ENCODE results near the gene BCHE.

Gene BCHE

DNA sequence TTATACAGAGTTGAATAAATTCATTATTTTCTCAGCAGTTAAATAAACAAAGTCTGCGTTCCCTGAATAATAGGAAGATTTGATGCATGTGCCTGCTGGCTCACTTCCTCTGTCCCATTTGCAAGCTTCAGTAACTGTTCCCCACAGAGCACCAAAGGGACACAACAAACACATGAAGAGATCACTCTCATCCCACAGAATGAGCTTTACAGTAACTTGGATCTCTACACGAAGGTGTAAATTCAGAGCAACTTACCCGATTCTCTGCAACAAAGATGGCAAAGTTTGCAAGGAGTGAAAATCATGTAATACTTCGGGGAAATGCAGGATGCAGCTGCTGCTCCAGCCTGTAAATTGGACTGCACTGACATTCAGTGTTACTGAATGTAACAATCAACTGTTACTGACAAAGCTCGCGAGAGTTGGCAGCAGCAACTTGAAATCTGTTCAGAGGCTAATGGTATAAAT, at the start of gene BCHE:
Gene BCHE, minus strand, starts transcription at position 366 of the 468 bp plus-strand sequence. CDS start 6,390 bp downstream, outside the sequence.
- DNase-seq = no peak

DNA sequence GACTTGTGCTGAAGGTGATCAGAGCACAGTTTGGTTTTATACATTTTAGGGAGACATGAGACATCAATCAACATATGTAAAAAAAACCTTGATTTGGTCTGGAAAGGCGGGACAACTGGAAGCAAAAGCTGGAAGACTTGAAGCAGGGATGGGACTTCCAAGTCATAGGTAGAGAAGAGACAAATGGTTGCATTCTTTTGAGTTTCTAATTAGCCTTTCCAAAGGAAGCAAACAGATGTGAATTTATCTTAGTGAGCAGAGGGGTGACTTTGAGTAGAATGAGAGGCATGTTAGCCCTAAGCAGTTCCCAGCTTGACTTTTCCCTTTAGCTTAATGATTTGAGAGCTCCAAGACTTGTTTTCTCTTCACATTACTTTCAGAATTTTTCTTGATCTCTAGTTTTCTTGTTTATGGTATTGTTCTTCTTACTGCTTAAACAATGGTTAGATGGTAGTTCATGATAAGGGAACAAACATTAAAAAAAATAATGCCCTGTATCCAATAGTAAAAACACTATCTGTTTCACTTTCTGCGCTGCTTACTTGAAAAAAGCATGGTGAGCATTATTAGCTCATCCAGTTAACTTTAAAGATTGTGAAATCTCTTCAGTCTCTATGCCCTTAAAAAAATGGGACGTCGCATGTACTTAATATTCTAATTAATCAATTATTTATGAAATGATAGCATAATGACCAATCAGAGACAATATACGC, 48.5 kb upstream of the BCHE start:
- no peak for DNase-seq

- no peak for DNase-seq
Measured at GRCh38 chr3:165884518-165884917, 47.3 kb upstream of the BCHE start.

DNA sequence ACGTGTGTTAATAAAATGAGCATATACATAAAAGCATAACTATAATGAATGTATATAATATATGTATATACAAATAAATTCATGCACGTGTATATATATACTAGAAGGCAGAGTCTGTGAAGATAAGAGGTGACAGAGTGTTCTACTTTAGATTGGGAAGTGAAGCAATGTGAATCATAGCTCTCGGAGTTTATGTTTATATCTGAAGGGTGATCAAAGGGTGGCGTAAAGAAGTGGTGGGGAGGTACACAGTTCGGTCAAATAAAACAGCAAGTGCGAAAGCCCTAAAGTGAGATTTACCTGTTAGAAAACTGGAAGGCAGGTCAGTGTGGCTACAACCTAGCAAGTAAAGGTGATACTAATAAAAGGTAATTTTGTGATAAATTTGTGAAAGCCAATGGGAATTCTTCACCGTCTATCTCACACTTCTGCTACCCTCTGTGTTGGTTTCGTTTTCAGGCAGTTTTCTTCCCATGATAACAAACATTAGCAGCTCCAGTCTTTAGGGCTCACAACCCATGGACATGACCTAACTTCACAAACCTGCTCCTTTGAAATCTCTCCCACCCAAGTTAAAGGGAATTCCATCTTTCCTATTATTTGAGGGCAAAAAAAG, 46.7 kb upstream of the BCHE start:
- no peak for DNase-seq

GRCh38 chr3:165883117-165883516, 45.9 kb upstream of the BCHE start:
- no peak for DNase-seq

DNA sequence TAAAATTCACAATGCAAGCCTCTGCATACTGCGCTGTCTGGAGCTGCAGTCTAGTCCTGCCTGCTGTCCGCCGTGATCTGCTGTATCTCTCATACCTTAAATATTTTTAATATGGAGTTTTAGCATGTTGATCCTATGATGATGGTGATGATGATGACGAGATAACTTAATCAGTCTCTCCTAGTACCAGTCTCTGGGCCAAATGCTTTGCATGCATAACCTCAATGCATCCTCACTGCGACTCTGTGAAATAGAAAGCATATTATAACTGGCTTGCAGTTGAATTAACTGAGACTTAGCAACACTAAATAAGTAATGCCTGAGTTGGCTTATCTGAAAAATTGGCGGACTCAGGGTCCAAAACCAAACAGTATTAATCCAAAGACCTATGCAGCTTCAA, 38.4 kb upstream of the BCHE start:
- no peak for DNase-seq

- DNase-seq = no peak
Measured at GRCh38 chr3:165874663-165875489, 37.7 kb upstream of the BCHE start.

DNA sequence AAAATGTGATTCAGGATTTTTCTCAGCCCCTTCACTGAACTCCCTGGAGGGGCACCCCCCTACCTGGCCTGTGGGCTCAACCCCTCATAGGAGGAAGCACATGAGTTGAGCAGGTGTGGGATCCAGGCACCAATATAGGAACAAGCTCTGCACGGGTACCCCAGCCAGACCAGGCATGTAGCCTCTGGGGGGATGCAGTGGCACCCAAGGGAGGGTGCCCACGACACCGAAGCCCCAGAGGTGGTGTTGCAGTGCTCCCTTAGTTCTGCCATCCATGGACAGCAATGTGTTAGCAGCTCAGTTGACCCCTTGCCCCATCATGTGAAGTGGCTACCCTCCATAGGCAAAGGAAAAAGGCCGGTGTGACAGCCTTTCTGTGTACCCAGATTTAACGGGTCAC, 30.9 kb upstream of the BCHE start:
- DNase-seq = no peak

GRCh38 chr3:165859061-165859460, 21.8 kb upstream of the BCHE start:
- DNase-seq = no peak

DNA sequence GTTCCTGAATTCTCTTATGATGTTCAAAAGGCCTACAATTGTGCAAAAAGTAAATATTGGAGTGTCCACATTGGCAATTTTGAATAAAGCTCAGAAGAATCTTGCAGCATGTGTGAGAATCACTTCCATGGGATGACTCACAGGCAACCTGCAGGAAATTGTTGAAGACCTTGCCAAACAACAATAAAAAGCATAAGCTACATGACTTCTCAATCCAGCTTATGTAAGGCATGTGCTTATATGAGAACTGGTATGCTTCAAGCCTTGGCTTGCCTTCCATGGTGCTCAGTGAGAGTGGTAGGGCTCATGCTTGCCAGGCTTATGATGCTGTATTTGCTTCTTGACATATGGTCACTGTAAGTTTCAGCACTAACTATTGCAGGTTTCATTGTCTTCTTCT, 18.4 kb upstream of the BCHE start:
- no peak for DNase-seq

GRCh38 chr3:165854696-165855095, 17.5 kb upstream of the BCHE start:
- peak; percentile 58 for DNase-seq

GRCh38 chr3:165852711-165853110, 15.5 kb upstream of the BCHE start:
- no peak for DNase-seq

GRCh38 chr3:165852191-165852590, 15.0 kb upstream of the BCHE start:
- no peak for DNase-seq

DNA sequence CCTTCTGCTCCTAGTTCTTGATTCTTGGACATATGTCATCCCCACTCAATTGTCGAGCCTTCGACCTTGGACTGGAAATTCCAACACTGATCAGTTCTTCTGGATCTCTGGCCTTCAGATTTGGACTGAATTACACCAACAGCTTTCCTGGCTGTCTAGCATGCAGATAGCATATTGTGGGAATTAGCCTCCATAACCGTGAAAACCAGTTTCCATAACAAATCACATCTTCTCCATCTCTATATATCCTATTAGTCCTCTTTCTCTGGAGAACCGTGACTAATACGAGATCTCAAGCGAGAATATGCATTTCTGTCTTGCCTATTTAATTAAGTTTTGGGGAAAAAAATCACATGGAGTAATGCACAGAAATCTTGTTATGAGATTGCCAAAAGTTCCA, 8.8 kb upstream of the BCHE start:
- no peak for DNase-seq

DNA sequence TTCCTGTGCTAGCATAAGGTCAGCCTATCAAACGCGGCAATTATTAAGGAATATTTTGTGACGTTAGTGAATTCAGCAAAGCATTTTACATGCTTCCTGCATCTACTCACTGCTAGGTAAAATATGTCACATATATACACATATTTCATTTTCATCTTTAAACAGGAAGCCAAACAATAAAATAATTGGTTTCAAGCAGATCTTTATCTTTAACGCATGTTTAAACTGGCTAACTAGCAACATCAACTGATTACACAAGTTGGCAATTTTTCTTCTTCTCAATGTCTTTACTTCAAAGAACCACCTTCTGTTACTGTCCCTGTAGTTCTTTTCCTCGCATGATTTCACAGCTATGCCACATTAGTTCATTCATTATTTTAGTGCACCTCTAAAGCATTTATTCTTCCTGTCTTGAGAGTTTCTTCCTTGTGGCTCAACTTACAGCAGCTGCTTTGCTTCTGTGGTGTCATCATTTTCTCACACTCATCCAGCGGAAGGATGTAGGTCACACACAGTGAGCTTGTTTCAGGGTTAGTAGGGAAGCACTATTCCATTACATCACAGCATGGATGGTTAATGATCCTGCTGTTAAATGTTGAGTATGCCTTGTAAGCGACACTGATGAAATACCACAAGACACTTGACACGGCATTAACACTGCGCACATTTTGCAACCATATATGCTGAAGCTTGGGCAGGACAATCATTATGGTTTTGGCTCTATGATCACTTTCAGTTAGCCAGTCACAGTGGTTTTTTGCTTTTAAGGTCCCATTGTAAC, 2.3 kb upstream of the BCHE start:
- no peak for DNase-seq

GRCh38 chr3:165837801-165838200, 578 bp upstream of the BCHE start:
- no peak for DNase-seq

GRCh38 chr3:165835431-165835830, 1.8 kb downstream of the BCHE start:
- DNase-seq = no peak

DNA sequence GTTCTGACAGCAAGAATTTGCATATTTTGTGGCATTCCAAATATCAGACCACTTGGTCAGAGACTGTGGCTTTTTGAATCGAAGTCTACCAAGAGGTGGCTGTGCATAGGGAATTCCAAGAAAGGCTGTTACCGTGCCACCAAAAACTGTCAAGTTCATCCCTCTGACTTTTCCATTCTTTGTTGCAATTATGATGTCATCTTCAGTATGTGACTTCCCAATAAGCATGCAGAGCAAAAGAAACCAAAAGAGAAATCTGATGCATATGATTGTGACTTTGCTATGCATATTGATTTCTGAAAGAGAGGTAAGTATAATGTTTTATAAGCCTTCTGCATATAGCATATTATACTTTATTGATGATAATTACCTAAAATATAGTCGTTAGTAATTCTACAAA, 6.5 kb downstream of the BCHE start:
- no peak for DNase-seq

DNA sequence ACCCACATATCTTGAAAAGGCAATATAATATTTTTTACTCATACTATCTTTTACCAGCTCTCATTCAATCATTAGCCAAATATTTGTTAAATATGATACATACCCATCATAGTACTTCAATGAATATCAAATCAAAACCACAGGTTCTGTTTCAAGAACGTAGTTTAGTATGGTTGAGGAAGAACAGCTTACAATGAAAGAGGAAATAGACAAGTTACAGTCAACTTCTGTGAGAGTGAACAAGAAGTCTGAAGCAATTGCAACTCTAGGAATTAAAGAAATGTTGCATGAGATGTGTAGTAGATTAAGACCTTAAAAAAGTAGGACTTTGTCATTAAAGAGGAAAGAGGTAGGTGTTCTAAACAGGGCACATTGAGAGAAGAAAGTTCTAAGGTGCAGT, 9.3 kb downstream of the BCHE start:
- DNase-seq = no peak

GRCh38 chr3:165827233-165827632, 10.0 kb downstream of the BCHE start:
- no peak for DNase-seq

GRCh38 chr3:165820671-165821123, 16.5 kb downstream of the BCHE start:
- no peak for DNase-seq

DNA sequence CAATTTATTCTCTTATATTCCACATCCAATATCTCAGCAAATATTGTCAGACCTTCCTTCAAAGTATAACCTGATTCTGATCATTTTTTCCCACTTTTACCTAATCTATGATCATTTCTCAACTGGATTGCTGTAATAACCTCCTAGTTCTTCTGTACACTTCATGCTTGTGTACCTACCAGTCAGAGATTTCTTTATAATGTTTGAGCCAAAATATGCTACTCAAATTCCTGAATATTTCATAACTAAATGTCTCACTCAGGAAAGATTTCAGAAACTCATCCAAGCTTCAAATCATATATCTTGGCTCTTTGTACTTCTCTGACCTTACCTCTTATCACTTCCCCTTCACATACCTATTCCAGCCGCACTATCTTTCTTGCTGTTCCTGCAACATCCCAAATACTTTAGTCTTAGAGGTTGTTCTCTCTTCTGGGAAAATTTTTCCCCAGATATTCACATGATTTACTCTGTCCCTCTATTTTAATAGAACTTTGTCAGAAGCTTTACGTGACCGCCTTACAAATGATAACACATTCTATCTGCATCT, 20.0 kb downstream of the BCHE start:
- no peak for DNase-seq

DNA sequence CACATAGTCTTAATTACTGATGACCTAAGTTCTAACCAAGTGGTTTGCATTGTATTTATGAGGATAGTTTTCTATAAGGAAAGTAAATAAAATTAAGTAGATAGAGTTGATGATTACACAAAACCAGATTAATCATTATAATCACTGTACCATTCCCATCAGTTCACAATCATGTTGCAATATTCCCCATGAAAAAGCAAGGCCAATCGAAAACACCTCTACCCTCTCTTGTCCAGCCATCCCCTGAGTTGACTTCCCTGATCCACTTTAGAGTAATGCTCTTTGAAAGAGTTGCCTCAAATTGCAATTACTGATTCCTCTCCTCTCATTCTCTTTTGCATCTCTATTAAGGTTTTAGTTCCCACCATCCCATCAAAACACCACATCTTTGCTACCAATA, 21.0 kb downstream of the BCHE start:
- no peak for DNase-seq
